Colonic mucosa (tissue), 4 donors: ENCODE results near the gene ARHGAP22. TPM values are rescaled to one million over a fixed set of nuclear protein-coding genes. Genes with fewer than 3 reads are reported as not detected.

Experiments used
- DNase-seq: peaks from one replicate; pipeline ENCODE4 v3.0.0-alpha.2; 2020
- H3K27ac ChIP-seq: fragments of 200-600 bp; one replicate; pipeline ENCODE4 v1.8.0; 2021
- H3K27me3 ChIP-seq: fragments of 200-600 bp; one replicate; pipeline ENCODE4 v1.8.0; 2021
- H3K36me3 ChIP-seq: fragments of 200-600 bp; one replicate; pipeline ENCODE4 v1.8.0; 2021
- H3K4me1 ChIP-seq: fragments of 200-600 bp; one replicate; pipeline ENCODE4 v1.8.0; 2021; ENCODE audit warnings: mild to moderate bottlenecking
- H3K4me3 ChIP-seq: fragments of 200-600 bp; one replicate; pipeline ENCODE4 v1.8.0; 2021
- H3K9ac ChIP-seq, 2 donors: one replicate each; pipeline ENCODE4 v1.7.0; 2013; ENCODE audit warnings: control low read depth in 2 of 2, low read depth in 2 of 2, low read length in 2 of 2
- H3K9me3 ChIP-seq: fragments of 200-600 bp; one replicate; pipeline ENCODE4 v1.8.0; 2021
- intact Hi-C: fragments of 100-400 bp; cut with DNase I; formaldehyde crosslinking; loops from one replicate; pipeline ENCODE4 v1.14.1; 2022
- total RNA-seq, 2 donors: library from RNA; stranded (reverse); fragmentation: NEBNext Ultra II Directional in 1 of 2; extraction: Animal tissue kit (Norgen Biotek cat#: 25700) in 1 of 2; gene quantifications; one replicate each; pipeline ENCODE4 v1.2.1, GENCODE V29; 2021
- TF ChIP-seq, protein P1 (sequence below): fragments of 200-600 bp; IDR thresholded peaks from one replicate; pipeline ENCODE4 v1.8.0; 2022; ENCODE audit warnings: antibody characterized with exemption, mild to moderate bottlenecking
- donor health status: healthy.
- donor health status: DM: no; HTN: no; CAD: no.
- donor health status: DM: no; HTN: no; CAD: no.

Gene ARHGAP22
- total RNA-seq, 2 donors from 2014 or later: 0.86 to 1.6 TPM

DNA sequence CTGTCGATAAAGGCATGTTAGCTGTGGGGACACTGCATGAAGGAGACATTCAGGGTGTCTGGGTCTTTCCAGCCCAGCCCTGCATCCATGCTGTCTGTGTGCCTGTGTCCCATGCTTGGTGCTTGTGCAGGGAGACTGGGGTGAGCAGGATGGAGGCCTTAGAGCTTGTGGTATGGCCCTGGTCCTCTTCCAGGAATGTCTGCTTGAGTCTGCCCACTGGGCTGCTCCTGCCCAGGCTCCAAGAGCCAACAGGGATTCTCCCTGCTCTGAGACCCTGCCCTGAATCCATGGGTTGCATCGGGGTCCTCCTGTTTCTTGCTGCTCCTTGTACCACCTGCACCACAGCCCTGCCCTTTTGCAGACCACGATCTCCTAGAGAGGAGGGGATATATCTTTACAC is 31.4 kb upstream of the ARHGAP22 start:
- H3K4me1 ChIP-seq: no peaks in the 10 kb centered on the region
- no peaks in the 10 kb centered on the region for H3K36me3 ChIP-seq
- H3K4me3 ChIP-seq: no peak overlapping the region
- H3K9me3 ChIP-seq: no peaks in the 10 kb centered on the region
- intact Hi-C loops: no loop called here
- DNase-seq: no peak
- no peak overlapping the region for H3K9ac ChIP-seq
- no peak overlapping the region for H3K27ac ChIP-seq
- H3K27me3 ChIP-seq: no peaks in the 10 kb centered on the region
- TF ChIP-seq, protein P1, sequence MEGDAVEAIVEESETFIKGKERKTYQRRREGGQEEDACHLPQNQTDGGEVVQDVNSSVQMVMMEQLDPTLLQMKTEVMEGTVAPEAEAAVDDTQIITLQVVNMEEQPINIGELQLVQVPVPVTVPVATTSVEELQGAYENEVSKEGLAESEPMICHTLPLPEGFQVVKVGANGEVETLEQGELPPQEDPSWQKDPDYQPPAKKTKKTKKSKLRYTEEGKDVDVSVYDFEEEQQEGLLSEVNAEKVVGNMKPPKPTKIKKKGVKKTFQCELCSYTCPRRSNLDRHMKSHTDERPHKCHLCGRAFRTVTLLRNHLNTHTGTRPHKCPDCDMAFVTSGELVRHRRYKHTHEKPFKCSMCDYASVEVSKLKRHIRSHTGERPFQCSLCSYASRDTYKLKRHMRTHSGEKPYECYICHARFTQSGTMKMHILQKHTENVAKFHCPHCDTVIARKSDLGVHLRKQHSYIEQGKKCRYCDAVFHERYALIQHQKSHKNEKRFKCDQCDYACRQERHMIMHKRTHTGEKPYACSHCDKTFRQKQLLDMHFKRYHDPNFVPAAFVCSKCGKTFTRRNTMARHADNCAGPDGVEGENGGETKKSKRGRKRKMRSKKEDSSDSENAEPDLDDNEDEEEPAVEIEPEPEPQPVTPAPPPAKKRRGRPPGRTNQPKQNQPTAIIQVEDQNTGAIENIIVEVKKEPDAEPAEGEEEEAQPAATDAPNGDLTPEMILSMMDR: no peak

DNA sequence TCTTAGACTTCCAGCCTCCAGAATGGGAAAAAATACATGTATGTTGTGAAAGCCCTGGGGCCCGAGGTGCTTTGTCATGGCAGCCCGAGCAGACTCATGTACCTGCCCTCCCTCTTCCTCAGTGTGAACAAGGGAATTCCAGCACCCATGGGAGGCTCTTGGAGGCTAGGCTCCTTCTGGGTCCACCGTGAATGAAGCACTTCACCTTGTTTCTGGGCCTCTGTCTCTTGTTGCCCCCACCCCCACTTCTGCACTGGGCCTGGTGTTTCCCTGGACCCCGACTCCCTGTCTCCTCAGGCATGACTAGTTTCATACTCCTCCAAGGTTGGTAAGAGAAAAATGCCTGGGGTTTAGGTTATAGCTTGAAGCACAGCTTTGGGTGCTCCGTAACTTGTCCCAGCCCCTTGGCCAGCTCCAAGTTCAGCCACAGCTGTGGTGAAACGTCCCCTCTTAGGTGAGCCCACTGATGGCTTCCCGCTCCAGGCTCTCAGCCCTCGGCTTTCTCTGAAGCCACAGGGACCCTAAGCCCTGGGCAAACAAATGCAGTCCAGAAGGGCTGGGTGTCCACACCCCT is 30.2 kb upstream of the ARHGAP22 start:
- no peak overlapping the region for H3K27ac ChIP-seq
- intact Hi-C loops: no loop called here
- H3K4me1 ChIP-seq: no peaks in the 10 kb centered on the region
- H3K27me3 ChIP-seq: no peaks in the 10 kb centered on the region
- TF ChIP-seq, protein P1: no peak
- no peaks in the 10 kb centered on the region for H3K9me3 ChIP-seq
- no peaks in the 10 kb centered on the region for H3K36me3 ChIP-seq
- no peak overlapping the region for H3K4me3 ChIP-seq
- DNase-seq: no peak
- H3K9ac ChIP-seq: no peak overlapping the region

DNA sequence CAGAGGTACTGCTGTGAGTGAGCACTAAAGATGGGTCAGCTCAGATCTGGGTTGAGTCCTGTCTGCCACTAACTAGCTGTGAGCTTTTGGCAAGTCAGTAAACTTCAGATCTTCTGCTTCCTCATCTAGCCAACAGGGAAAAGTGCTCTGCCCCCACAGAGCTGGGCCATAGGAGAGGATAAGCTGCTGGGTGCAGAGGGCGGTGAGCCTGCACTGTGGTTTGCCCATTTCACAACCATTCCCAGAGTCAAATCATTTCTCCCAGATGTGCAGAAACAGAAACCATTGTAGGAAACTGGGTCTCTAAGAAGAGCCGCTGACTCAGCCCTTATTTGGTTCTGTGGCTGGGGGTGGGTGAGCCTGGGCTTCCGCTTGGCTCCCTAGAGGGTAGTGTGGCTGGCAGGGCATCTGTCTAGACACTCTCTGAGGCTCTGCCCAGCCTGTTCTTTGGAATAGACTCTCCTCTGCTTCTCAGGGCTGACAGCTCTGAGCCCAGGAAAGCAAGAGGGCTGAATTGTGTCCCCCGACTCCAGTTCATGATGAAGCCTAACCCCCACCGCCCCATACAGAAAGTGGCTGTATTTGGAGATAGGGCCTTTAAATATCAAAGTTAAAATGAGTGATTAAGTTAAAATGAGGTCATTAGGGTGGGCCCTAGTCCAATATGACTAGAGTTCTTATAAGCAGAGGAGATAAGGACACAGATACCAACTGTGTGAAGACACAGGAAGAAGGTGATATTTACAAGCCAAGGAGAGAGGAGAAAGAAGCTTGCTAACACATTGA is 29.5 kb upstream of the ARHGAP22 start:
- intact Hi-C loops: no loop called here
- peak; percentile 33 for DNase-seq
- Histone ChIP-seq H3K9ac (no peak overlapping the region), H3K4me1 (no peaks in the 10 kb centered on the region), H3K27me3 (no peaks in the 10 kb centered on the region), H3K27ac (no peak overlapping the region), H3K4me3 (no peak overlapping the region), H3K9me3 (no peaks in the 10 kb centered on the region), H3K36me3 (no peaks in the 10 kb centered on the region)
- TF ChIP-seq, protein P1: no peak

DNA sequence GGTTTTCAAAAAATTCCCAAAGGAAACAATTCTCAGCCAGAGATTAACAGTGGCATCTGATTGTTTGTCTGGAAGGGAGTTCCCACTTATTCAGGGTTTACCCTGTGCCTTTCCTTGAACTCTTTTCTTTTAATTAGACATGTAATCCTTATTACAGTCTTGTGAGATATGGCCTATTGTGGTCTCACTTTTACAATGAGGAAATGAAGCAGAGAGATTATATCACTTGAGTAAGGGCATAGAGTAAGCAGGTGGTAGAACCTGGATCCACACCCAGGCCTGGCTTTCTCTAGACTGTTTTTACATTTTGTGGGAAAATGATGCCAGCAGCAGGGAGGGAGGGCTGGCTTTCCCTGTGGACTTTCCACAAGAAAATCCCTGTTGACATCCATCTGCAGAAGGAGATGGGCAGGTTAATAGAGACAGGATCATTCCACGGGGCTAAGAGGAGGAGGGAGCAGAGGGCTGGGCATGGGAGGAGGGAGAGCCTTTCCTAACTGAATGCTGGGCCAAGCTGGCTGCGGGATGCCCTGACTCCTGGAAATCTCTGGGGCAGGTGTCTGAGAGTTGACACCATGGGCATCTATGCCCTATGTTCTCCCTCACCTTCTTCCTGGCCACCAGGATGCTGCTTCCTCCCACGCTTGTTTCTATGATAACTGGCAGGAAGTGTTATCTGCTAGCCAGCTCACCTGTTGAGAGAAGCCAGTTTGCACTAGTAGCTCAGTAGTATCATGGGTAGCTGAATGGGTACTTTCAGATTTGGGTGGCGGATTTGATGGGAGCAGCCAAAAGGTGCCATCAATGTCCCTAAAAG is 28.7 kb upstream of the ARHGAP22 start:
- Histone ChIP-seq H3K27me3 (no peaks in the 10 kb centered on the region), H3K36me3 (no peaks in the 10 kb centered on the region), H3K27ac (no peak overlapping the region), H3K4me1 (no peaks in the 10 kb centered on the region), H3K4me3 (no peak overlapping the region), H3K9ac (no peak overlapping the region), H3K9me3 (no peaks in the 10 kb centered on the region)
- intact Hi-C loops: no loop called here
- no peak for DNase-seq
- TF ChIP-seq, protein P1: no peak

DNA sequence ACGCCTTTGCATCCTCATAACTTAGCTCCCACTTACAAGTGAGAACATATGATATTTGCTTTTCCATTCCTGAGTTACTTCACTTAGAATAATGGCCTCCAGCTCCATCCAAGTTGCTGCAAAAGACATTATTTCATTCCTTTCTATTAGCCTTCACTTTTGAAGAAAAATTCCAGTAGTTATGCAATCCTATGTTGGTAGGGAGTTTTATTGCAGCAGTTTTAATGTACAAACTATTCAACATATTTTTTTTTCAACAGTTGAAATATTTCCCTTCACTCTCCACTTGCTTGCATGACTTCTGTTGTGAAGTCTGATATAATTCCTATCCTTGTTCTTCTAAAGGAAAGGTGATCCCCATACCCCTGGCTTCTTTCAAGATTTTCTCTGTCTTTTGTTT is 27.3 kb upstream of the ARHGAP22 start:
- intact Hi-C loops: no loop called here
- no peak for DNase-seq
- H3K27ac ChIP-seq: no peak overlapping the region
- H3K27me3 ChIP-seq: no peaks in the 10 kb centered on the region
- H3K4me1 ChIP-seq: no peaks in the 10 kb centered on the region
- no peaks in the 10 kb centered on the region for H3K36me3 ChIP-seq
- H3K9me3 ChIP-seq: no peaks in the 10 kb centered on the region
- H3K9ac ChIP-seq: no peak overlapping the region
- no peak overlapping the region for H3K4me3 ChIP-seq
- TF ChIP-seq, protein P1: no peak
